ENCODE results near the gene TEAD3. TPM values are rescaled to one million over a fixed set of nuclear protein-coding genes. Genes with fewer than 3 reads are reported as not detected.

TEAD3 gene
- total RNA-seq, 1 experiment from 2014 or later, result 27.0 TPM

DNA sequence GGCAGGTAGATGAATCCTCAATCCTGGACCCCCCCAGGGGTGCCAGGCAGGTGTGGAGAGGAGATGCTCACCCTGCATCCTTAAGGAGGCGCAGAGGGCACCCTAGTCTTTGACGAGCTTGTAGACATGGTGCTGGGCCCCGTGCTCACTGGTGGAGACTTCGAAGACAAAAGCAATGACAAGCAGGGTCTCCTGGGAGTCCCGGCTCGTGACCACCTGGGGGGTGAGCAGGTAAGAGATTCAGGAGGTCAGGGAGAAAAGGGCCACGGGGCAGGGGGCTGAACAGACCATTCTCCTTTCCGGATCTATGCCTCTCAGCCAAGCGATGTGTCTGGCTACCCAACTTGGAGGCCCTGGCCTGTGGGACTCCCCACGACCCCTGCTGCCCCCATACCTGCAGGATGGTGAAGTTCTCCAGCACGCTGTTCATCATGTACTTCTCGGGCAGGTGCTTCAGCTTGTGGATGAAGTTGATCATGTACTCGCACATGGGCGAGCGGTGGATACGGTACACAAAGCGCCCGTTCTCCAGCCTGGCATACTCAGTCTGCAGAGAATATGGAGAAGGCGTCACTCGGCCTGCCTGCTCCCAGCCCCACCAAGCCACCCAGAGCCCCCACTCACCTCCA is 21.8 kb downstream of the TEAD3 start:
- peaks cover 31 to 77% (median 68%) of the 10 kb centered on the region in 3 experiments for H3K36me3 Mint-ChIP-seq (ENCODE audit: insufficient read depth in 1 of 3, low read depth in 3 of 3)
- Histone ChIP-seq H2BK5ac (ENCODE audit: insufficient read length, low read length) (no peak overlapping the region), H4K20me1 (ENCODE audit: control insufficient read depth, insufficient read depth, insufficient read length) (no peaks in the 10 kb centered on the region), H3K4me1 (ENCODE audit: insufficient read depth, low read length) (0 out of 2 replicates have a peak, but pooled peaks cover 3% of the 10 kb centered on the region), H3K4me2 (ENCODE audit: insufficient read depth, insufficient read length, low read length) (no peak overlapping the region), H3K79me2 (ENCODE audit: insufficient read depth, low read length) (peaks cover under 1% of the 10 kb centered on the region; the same call in 1 of the 2 replicates), H3K27ac (ENCODE audit: insufficient read length, low read depth, low read length) (no peak overlapping the region), H3K27me3 (ENCODE audit: insufficient read depth, low read length) (no peaks in the 10 kb centered on the region), H3T11ph (ENCODE audit: low read length) (no peak overlapping the region), H2AK5ac (ENCODE audit: insufficient read length, low read length) (no peak overlapping the region), H3K9ac (ENCODE audit: extremely low read depth, insufficient read length, low read length) (no peak overlapping the region), H2BK12ac (ENCODE audit: insufficient read length, low read depth, low read length) (no peak overlapping the region), H4K5ac (ENCODE audit: insufficient read length, low read depth, low read length) (no peak overlapping the region), H2BK120ac (ENCODE audit: low read depth, low read length, poor library complexity, severe bottlenecking) (no peak overlapping the region), H2AFZ (ENCODE audit: low read length) (no peak overlapping the region), H2BK15ac (ENCODE audit: low read depth, low read length) (no peak overlapping the region), H3K4ac (ENCODE audit: low read depth, low read length) (no peak overlapping the region), H4K91ac (ENCODE audit: insufficient read length, low read depth, low read length) (no peak overlapping the region), H3K23ac (ENCODE audit: insufficient read length, low read depth, low read length) (no peak overlapping the region), H3K79me1 (ENCODE audit: insufficient read depth, low read depth, low read length, poor library complexity, severe bottlenecking) (no peaks in the 10 kb centered on the region), H3K56ac (ENCODE audit: insufficient read length, low read depth, low read length) (no peak overlapping the region), H3K14ac (ENCODE audit: insufficient read depth, low read length) (no peak overlapping the region), H3K18ac (ENCODE audit: insufficient read length, low read depth, low read length) (no peak overlapping the region), H3K23me2 (ENCODE audit: insufficient read length, low read depth, low read length, poor library complexity, severe bottlenecking) (peaks cover 4% of the 10 kb centered on the region), H3K9me3 (ENCODE audit: control insufficient read depth, low read depth, low read length) (no peaks in the 10 kb centered on the region), H2BK20ac (ENCODE audit: low read depth, low read length, poor library complexity, severe bottlenecking) (no peak overlapping the region), H4K8ac (replicated peaks; ENCODE audit: insufficient read length, low read depth, low read length) (no peak overlapping the region)
- no CpG with 5 or more reads among the region's 20 CpGs for WGBS (ENCODE audit: extremely low coverage, insufficient read length, low lambda C conversion rate)
- TF ChIP-seq, protein P1, sequence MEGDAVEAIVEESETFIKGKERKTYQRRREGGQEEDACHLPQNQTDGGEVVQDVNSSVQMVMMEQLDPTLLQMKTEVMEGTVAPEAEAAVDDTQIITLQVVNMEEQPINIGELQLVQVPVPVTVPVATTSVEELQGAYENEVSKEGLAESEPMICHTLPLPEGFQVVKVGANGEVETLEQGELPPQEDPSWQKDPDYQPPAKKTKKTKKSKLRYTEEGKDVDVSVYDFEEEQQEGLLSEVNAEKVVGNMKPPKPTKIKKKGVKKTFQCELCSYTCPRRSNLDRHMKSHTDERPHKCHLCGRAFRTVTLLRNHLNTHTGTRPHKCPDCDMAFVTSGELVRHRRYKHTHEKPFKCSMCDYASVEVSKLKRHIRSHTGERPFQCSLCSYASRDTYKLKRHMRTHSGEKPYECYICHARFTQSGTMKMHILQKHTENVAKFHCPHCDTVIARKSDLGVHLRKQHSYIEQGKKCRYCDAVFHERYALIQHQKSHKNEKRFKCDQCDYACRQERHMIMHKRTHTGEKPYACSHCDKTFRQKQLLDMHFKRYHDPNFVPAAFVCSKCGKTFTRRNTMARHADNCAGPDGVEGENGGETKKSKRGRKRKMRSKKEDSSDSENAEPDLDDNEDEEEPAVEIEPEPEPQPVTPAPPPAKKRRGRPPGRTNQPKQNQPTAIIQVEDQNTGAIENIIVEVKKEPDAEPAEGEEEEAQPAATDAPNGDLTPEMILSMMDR (conservative IDR thresholded peaks at IDR 0.05), result no peak
- 0 out of 5 replicates have a peak, but pooled peaks cover 0 to 2% of the 10 kb centered on the region in 2 experiments for H3K9me3 Mint-ChIP-seq
- no peak overlapping the region; a peak in 1 of 5 replicates for H3K4me3 Mint-ChIP-seq
- no peak for DNase-seq
- H3K27ac Mint-ChIP-seq, result peak overlapping the region in 2 of 3 experiments; percentile 34 to 42; a peak in 2 of 7 replicates
- H3K4me1 Mint-ChIP-seq, result peaks cover 18 to 35% of the 10 kb centered on the region in 2 experiments
- H3K27me3 Mint-ChIP-seq (ENCODE audit: low read depth), result peaks cover 1% of the 10 kb centered on the region; the same call in 1 of the 2 replicates
